Muscle layer of duodenum (tissue), 2 donors: Measurements from ENCODE around the gene NTM.

Experiments used
- H3K27ac ChIP-seq: one replicate; pipeline ENCODE4 v1.7.0; 2013; ENCODE audit warnings: mild to moderate bottlenecking, low read length
- H3K27me3 ChIP-seq: one replicate; pipeline ENCODE4 v1.7.0; 2013; ENCODE audit warnings: low read depth, mild to moderate bottlenecking, control low read depth, low read length
- H3K36me3 ChIP-seq, 2 donors: one replicate each; pipeline ENCODE4 v1.7.0; 2013; ENCODE audit warnings: low read length in 2 of 2, control low read depth in 1 of 2, mild to moderate bottlenecking in 1 of 2; ENCODE audit not compliant: insufficient read depth in 2 of 2, control insufficient read depth in 1 of 2
- H3K4me1 ChIP-seq, 2 donors: one replicate each; pipeline ENCODE4 v1.7.0; 2013; ENCODE audit warnings: low read length in 2 of 2, mild to moderate bottlenecking in 2 of 2, control low read depth in 1 of 2, moderate library complexity in 1 of 2; ENCODE audit not compliant: insufficient read depth in 2 of 2, control insufficient read depth in 1 of 2
- H3K4me3 ChIP-seq, 2 donors: one replicate each; pipeline ENCODE4 v1.7.0; 2013; ENCODE audit warnings: low read length in 2 of 2, low read depth in 1 of 2, mild to moderate bottlenecking in 1 of 2
- H3K9me3 ChIP-seq, 2 donors: one replicate each; pipeline ENCODE4 v1.7.0; 2013; ENCODE audit warnings: low read length in 2 of 2, control low read depth in 1 of 2, mild to moderate bottlenecking in 1 of 2; ENCODE audit not compliant: control insufficient read depth in 1 of 2
- donor health status: healthy.

Gene NTM

GRCh38 chr11:131449036-131450019 lies 78.9 kb downstream of the NTM start:
- no peaks in the 10 kb centered on the region for H3K9me3 ChIP-seq
- no peaks in the 10 kb centered on the region for H3K4me1 ChIP-seq
- no peaks in the 10 kb centered on the region for H3K27me3 ChIP-seq
- no peak overlapping the region for H3K4me3 ChIP-seq
- no peaks in the 10 kb centered on the region for H3K36me3 ChIP-seq
- H3K27ac ChIP-seq = no peak overlapping the region

DNA sequence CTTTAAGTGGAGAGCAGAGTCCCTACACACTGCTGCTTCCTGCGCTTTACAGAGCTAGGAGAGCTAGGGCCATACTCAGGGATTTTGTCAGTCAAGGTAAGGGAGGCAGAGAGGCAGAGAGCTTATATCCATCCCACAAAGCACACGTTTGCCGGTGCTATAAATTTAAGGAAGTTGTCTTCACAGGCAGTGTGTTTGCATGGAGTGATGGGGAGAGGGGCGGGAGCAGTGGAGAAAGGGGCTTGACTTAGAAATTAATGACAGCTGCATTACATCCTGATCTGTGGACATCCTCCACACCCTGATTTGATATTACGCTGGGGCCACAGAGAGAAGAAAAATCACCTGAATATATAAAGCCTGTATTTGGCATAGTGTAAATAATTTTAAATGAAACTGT lies 84.1 kb downstream of the NTM start:
- Histone ChIP-seq H3K4me3 (no peak overlapping the region), H3K27me3 (no peaks in the 10 kb centered on the region), H3K9me3 (no peaks in the 10 kb centered on the region), H3K36me3 (no peaks in the 10 kb centered on the region), H3K27ac (no peak overlapping the region), H3K4me1 (no peaks in the 10 kb centered on the region)

DNA sequence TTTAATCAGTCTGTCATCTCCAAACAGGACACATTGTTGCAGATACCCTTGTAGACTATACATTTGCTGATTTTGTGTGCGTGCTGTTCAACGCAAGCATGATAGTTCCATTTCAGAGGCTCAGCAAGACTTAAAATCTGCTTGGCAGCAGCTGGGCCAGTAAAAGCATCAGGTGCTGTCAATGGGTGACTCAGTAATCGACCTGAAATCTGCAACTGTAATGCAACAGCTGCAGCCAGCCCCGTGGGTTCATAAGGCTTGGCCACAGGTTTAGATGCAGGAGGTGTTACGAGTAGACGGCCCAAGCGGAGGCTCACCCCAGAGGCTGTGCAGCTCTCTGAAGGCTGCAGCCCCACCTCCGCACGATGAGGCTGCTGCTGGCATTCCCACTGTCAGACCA lies 84.6 kb downstream of the NTM start:
- Histone ChIP-seq H3K36me3 (no peaks in the 10 kb centered on the region), H3K4me1 (no peaks in the 10 kb centered on the region), H3K27ac (no peak overlapping the region), H3K27me3 (no peaks in the 10 kb centered on the region), H3K4me3 (no peak overlapping the region), H3K9me3 (no peaks in the 10 kb centered on the region)

GRCh38 chr11:131455843-131456704 lies 85.7 kb downstream of the NTM start:
- Histone ChIP-seq H3K4me3 (no peak overlapping the region), H3K9me3 (no peaks in the 10 kb centered on the region), H3K27me3 (no peaks in the 10 kb centered on the region), H3K36me3 (no peaks in the 10 kb centered on the region), H3K27ac (no peak overlapping the region), H3K4me1 (no peaks in the 10 kb centered on the region)

- no peak overlapping the region for H3K27ac ChIP-seq
- no peaks in the 10 kb centered on the region for H3K9me3 ChIP-seq
- H3K4me3 ChIP-seq = no peak overlapping the region
- H3K4me1 ChIP-seq = no peaks in the 10 kb centered on the region
- no peaks in the 10 kb centered on the region for H3K27me3 ChIP-seq
- H3K36me3 ChIP-seq = no peaks in the 10 kb centered on the region
Measured at GRCh38 chr11:131457163-131457562, 86.7 kb downstream of the NTM start.

DNA sequence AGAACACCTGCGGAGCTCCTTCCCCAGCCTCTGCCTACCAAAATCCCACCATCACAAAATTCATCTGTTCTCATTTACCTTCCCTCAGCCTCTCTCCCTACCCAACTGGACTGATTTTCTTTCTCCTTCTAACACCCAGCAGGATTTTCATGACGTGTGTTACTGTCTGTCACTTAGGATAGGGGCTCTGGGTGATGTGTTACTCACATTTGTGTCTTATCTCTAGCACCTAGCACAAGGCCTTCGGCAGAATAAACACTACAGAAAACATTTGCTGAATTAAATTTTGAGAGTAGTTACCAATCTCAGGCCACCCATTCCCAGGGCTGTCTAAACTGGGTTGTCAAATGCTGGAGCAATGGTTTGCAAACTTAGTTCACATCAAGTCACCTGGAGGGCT lies 88.0 kb downstream of the NTM start:
- Histone ChIP-seq H3K36me3 (no peaks in the 10 kb centered on the region), H3K27ac (no peak overlapping the region), H3K4me3 (no peak overlapping the region), H3K4me1 (no peaks in the 10 kb centered on the region), H3K27me3 (no peaks in the 10 kb centered on the region), H3K9me3 (no peaks in the 10 kb centered on the region)

GRCh38 chr11:131460931-131461330 lies 90.5 kb downstream of the NTM start:
- H3K4me1 ChIP-seq = no peaks in the 10 kb centered on the region
- H3K27me3 ChIP-seq = no peaks in the 10 kb centered on the region
- no peaks in the 10 kb centered on the region for H3K9me3 ChIP-seq
- no peak overlapping the region for H3K4me3 ChIP-seq
- no peak overlapping the region for H3K27ac ChIP-seq
- H3K36me3 ChIP-seq = no peaks in the 10 kb centered on the region

GRCh38 chr11:131462622-131463021 lies 92.2 kb downstream of the NTM start:
- Histone ChIP-seq H3K27me3 (no peaks in the 10 kb centered on the region), H3K4me3 (no peak overlapping the region), H3K27ac (no peak overlapping the region), H3K36me3 (no peaks in the 10 kb centered on the region), H3K9me3 (no peaks in the 10 kb centered on the region), H3K4me1 (no peaks in the 10 kb centered on the region)

- H3K9me3 ChIP-seq = no peaks in the 10 kb centered on the region
- no peaks in the 10 kb centered on the region for H3K36me3 ChIP-seq
- H3K4me3 ChIP-seq = no peak overlapping the region
- no peaks in the 10 kb centered on the region for H3K4me1 ChIP-seq
- no peak overlapping the region for H3K27ac ChIP-seq
- no peaks in the 10 kb centered on the region for H3K27me3 ChIP-seq
Measured at GRCh38 chr11:131463162-131463561, 92.7 kb downstream of the NTM start.

DNA sequence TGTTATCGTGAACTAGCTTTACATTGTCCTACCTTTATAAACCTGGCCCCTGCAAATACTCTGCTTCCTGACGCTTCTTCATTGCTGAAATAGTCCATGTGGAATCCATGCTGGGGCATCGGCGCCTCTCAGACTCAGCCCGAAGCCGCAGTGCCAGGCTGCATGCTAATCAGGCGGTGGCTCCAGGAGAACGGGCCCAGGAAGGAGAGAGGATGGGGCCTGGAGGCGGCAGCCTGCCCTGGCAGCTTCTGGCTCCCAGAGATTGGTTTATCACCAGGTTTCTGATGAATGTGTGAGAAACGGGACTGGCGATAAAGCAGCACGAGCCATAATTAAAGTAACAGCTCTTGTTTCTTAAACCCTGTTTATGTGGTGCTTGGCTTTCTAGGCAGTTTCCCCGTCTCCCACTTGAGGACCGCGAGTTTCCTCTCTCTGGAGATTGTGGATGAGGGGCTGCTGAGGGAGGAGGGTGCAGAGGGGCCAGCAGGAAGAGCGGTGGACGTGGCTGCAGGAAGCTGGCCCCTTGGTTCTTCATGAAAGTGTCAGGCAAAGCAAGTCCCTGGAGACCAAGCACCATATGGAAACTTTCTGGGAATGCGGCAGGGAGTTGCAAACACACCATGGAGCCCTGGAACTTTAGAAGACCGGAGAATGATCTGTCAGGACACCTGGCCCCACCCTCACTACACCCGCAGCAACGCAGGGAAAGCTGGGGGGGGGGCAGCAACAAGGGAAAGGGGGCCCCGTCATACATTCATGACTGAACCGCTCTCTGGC lies 93.4 kb downstream of the NTM start:
- Histone ChIP-seq H3K4me3 (no peak overlapping the region), H3K27ac (no peak overlapping the region)

DNA sequence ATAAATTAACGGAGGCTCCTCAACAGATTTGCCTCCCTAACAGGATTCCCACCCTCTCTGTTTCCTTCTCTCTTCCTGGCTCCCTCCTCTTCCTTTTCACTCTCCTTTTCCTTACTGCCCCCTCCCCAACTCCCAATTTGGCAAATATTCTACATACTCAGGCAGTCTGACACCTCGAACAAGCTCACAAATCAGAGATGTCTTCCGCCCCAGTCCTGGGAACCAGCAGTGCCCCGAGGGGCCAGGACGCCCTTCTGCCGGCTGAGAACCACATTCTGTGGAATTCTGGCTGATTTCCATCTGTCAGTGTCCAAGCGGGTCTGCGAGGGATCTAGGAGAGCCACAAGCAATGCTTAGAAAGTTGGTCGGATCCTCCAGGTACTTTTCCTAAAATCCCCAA lies 94.0 kb downstream of the NTM start:
- H3K27ac ChIP-seq = no peak overlapping the region
- no peaks in the 10 kb centered on the region for H3K27me3 ChIP-seq
- no peak overlapping the region for H3K4me3 ChIP-seq
- H3K36me3 ChIP-seq = no peaks in the 10 kb centered on the region
- H3K4me1 ChIP-seq = no peaks in the 10 kb centered on the region
- no peaks in the 10 kb centered on the region for H3K9me3 ChIP-seq

More for the DNA sequence above, 93.4 kb downstream of the NTM start:
- Histone ChIP-seq H3K27me3 (no peaks in the 10 kb centered on the region), H3K4me1 (no peaks in the 10 kb centered on the region), H3K9me3 (no peaks in the 10 kb centered on the region), H3K36me3 (no peaks in the 10 kb centered on the region)
